HS-5 (cell line): ENCODE data around the gene CD200.
A peak's percentile ranks its signal among the peaks of the same experiment; 100 is the strongest.
"Not testable (repeated sequence)": the region's sequence is repeated elsewhere in the genome, so short reads cannot be mapped to it uniquely, and the experiment has no call there.

ENCODE experiments used
- DNase-seq: peaks from one replicate; pipeline ENCODE4 v3.0.0-alpha.2; 2012; ENCODE audit warnings: low read depth

Gene CD200

GRCh38 chr3:112360561-112360960, 27.6 kb downstream of the CD200 start:
- DNase-seq, result no peak

- DNase-seq, result no peak
Measured at GRCh38 chr3:112362221-112362620, 29.3 kb downstream of the CD200 start.

GRCh38 chr3:112364291-112364690, 31.3 kb downstream of the CD200 start:
- no peak for DNase-seq

GRCh38 chr3:112365035-112365434, 32.1 kb downstream of the CD200 start:
- DNase-seq, result no peak

- DNase-seq, result no peak
Measured at GRCh38 chr3:112365636-112366035, 32.7 kb downstream of the CD200 start.

GRCh38 chr3:112366522-112366921, 33.6 kb downstream of the CD200 start:
- DNase-seq, result no peak

- no peak for DNase-seq
Measured at GRCh38 chr3:112371569-112371968, 38.6 kb downstream of the CD200 start.

- DNase-seq, result no peak
Measured at GRCh38 chr3:112372396-112372795, 39.4 kb downstream of the CD200 start.

GRCh38 chr3:112373476-112373875, 40.5 kb downstream of the CD200 start:
- DNase-seq, result no peak

- no peak for DNase-seq
Measured at GRCh38 chr3:112373924-112374323, 41.0 kb downstream of the CD200 start.

GRCh38 chr3:112374333-112374734, 41.4 kb downstream of the CD200 start:
- no peak for DNase-seq

- no peak for DNase-seq
Measured at GRCh38 chr3:112375117-112375516, 42.2 kb downstream of the CD200 start.

GRCh38 chr3:112376241-112376911, 43.4 kb downstream of the CD200 start:
- DNase-seq, result no peak

- peak; percentile 94 for DNase-seq
Measured at GRCh38 chr3:112376992-112377391, 44.0 kb downstream of the CD200 start.

GRCh38 chr3:112377568-112378071, 44.7 kb downstream of the CD200 start:
- no peak for DNase-seq

GRCh38 chr3:112378347-112378746, 45.4 kb downstream of the CD200 start:
- DNase-seq, result not testable (repeated sequence)

GRCh38 chr3:112379020-112379690, 46.2 kb downstream of the CD200 start:
- peak; percentile 80 for DNase-seq

GRCh38 chr3:112381673-112382542, 49.0 kb downstream of the CD200 start:
- no peak for DNase-seq

- DNase-seq, result no peak
Measured at GRCh38 chr3:112382543-112383160, 49.7 kb downstream of the CD200 start.

GRCh38 chr3:112384769-112385168, 51.8 kb downstream of the CD200 start:
- DNase-seq, result no peak

GRCh38 chr3:112388972-112389371, 56.0 kb downstream of the CD200 start:
- DNase-seq, result no peak

- DNase-seq, result no peak
Measured at GRCh38 chr3:112389961-112390360, 57.0 kb downstream of the CD200 start.
